ENCODE measurements around the gene SH3GL1. TPM values are rescaled to one million over a fixed set of nuclear protein-coding genes. Genes with fewer than 3 reads are reported as not detected.

The SH3GL1 gene
- total RNA-seq, 3 donors from 2014 or later, result 25.6 to 52.5 (median 33.8) TPM

- no peak for DNase-seq (ENCODE audit: low spot score in 2 of 2)
- TF ChIP-seq POLR2AphosphoS5 (IDR thresholded peaks at IDR 0.05) (no peak), POLR2A (IDR thresholded peaks at IDR 0.05) (no peak)
- Histone ChIP-seq H3K4me3 (peak overlapping the region in 1 of 3 donors; percentile 62), H3K36me3 (no peaks in the 10 kb centered on the region), H3K27ac (peak overlapping the region; percentile 82 to 92), H3K27me3 (no peaks in the 10 kb centered on the region), H3K4me1 (peaks cover 21 to 42% of the 10 kb centered on the region in 2 donors), H3K9me3 (no peaks in the 10 kb centered on the region)
- intact Hi-C loops (cut with DNase I; ENCODE audit: low total_unique reads), result loop anchor here (1.0 to 10.0 kb wide), 3 partner anchors 39 to 1357 kb away; partner anchors contain the start of genes CATSPERD and LONP1
Measured at GRCh38 chr19:4367781-4368127, 32.6 kb downstream of the SH3GL1 start.

GRCh38 chr19:4367336-4367723, 33.0 kb downstream of the SH3GL1 start:
- Histone ChIP-seq H3K4me1 (peaks cover 21 to 39% of the 10 kb centered on the region in 2 donors), H3K27me3 (no peaks in the 10 kb centered on the region), H3K27ac (peak overlapping the region; percentile 82 to 92), H3K4me3 (no peak overlapping the region), H3K9me3 (no peaks in the 10 kb centered on the region), H3K36me3 (no peaks in the 10 kb centered on the region)
- no peak for DNase-seq (ENCODE audit: low spot score in 2 of 2)
- intact Hi-C loops (cut with DNase I; ENCODE audit: low total_unique reads), result loop anchor here (1.0 to 10.0 kb wide), 3 partner anchors 39 to 1357 kb away; partner anchors contain the start of genes CATSPERD and LONP1
- TF ChIP-seq POLR2AphosphoS5 (IDR thresholded peaks at IDR 0.05), result no peak
- TF ChIP-seq CTCF (IDR thresholded peaks at IDR 0.05), result no peak
- TF ChIP-seq POLR2A (IDR thresholded peaks at IDR 0.05), result no peak

- intact Hi-C loops (cut with DNase I; ENCODE audit: low total_unique reads), result loop anchor here (1.0 to 10.0 kb wide), 3 partner anchors 40 to 1358 kb away; partner anchors contain the start of genes CATSPERD and LONP1
- no peak for DNase-seq (ENCODE audit: low spot score in 2 of 2)
- Histone ChIP-seq H3K9me3 (no peaks in the 10 kb centered on the region), H3K27ac (no peak overlapping the region), H3K36me3 (no peaks in the 10 kb centered on the region), H3K4me3 (no peak overlapping the region), H3K4me1 (peaks cover 21 to 35% of the 10 kb centered on the region in 2 donors), H3K27me3 (no peaks in the 10 kb centered on the region)
- TF ChIP-seq POLR2AphosphoS5 (IDR thresholded peaks at IDR 0.05) (no peak), CTCF (IDR thresholded peaks at IDR 0.05) (no peak), POLR2A (IDR thresholded peaks at IDR 0.05) (no peak)
Measured at GRCh38 chr19:4366666-4367335, 33.5 kb downstream of the SH3GL1 start.

- H3K36me3 ChIP-seq, result no peaks in the 10 kb centered on the region
- no peak for DNase-seq (ENCODE audit: low spot score in 2 of 2)
- peaks cover 21 to 27% of the 10 kb centered on the region in 2 donors for H3K4me1 ChIP-seq
- intact Hi-C loops (cut with DNase I; ENCODE audit: low total_unique reads), result loop anchor here (10.0 kb wide), 2 partner anchors 101 to 1359 kb away; partner anchors contain the start of genes CATSPERD and LONP1
- no peaks in the 10 kb centered on the region for H3K27me3 ChIP-seq
- no peak overlapping the region for H3K27ac ChIP-seq
- H3K9me3 ChIP-seq, result no peaks in the 10 kb centered on the region
- no peak for TF ChIP-seq POLR2AphosphoS5 (IDR thresholded peaks at IDR 0.05)
- TF ChIP-seq POLR2A (IDR thresholded peaks at IDR 0.05), result no peak
- TF ChIP-seq CTCF (IDR thresholded peaks at IDR 0.05), result no peak
- H3K4me3 ChIP-seq, result no peak overlapping the region
Measured at GRCh38 chr19:4365791-4366665, 34.3 kb downstream of the SH3GL1 start.

GRCh38 chr19:4365341-4365740, 35.0 kb downstream of the SH3GL1 start:
- no peak overlapping the region for H3K4me3 ChIP-seq
- H3K27me3 ChIP-seq, result no peaks in the 10 kb centered on the region
- DNase-seq (ENCODE audit: low spot score in 2 of 2), result no peak
- no peak for TF ChIP-seq CTCF (IDR thresholded peaks at IDR 0.05)
- TF ChIP-seq POLR2AphosphoS5 (IDR thresholded peaks at IDR 0.05), result no peak
- no peak for TF ChIP-seq POLR2A (IDR thresholded peaks at IDR 0.05)
- no peaks in the 10 kb centered on the region for H3K9me3 ChIP-seq
- no peaks in the 10 kb centered on the region for H3K36me3 ChIP-seq
- H3K4me1 ChIP-seq, result peaks cover 20 to 21% of the 10 kb centered on the region in 2 donors
- intact Hi-C loops (cut with DNase I; ENCODE audit: low total_unique reads), result loop anchor here (10.0 kb wide), 2 partner anchors 101 to 1359 kb away; partner anchors contain the start of genes CATSPERD and LONP1
- no peak overlapping the region for H3K27ac ChIP-seq

All from breast epithelium (tissue), 4 donors.